Measurements from ENCODE around the gene KEL.

The KEL gene

GRCh38 chr7:142896741-142897379, 65.3 kb downstream of the KEL start:
- DNase-seq = no peak

- DNase-seq = no peak
Observed at GRCh38 chr7:142896151-142896550, 66.0 kb downstream of the KEL start.

GRCh38 chr7:142894985-142895593, 67.1 kb downstream of the KEL start:
- no peak for DNase-seq

- no peak for DNase-seq
Observed at GRCh38 chr7:142894112-142894984, 67.8 kb downstream of the KEL start.

GRCh38 chr7:142892951-142893350, 69.2 kb downstream of the KEL start:
- no peak for DNase-seq

- DNase-seq = no peak
Observed at GRCh38 chr7:142891490-142892082, 70.6 kb downstream of the KEL start.
